ENCODE results near the gene PDZK1IP1. TPM values are rescaled to one million over a fixed set of nuclear protein-coding genes. Genes with fewer than 3 reads are reported as not detected.
"Not testable (repeated sequence)": the region's sequence is repeated elsewhere in the genome, so short reads cannot be mapped to it uniquely, and the experiment has no call there.

Gene PDZK1IP1
- total RNA-seq, 1 donor from 2014 or later, result not detected

GRCh38 chr1:47160716-47161115 is 29.1 kb downstream of the PDZK1IP1 start:
- H3K4me3 Mint-ChIP-seq (ENCODE audit: low read depth), result no peak overlapping the region
- no peaks in the 10 kb centered on the region for H3K36me3 Mint-ChIP-seq (ENCODE audit: insufficient read depth)
- peaks cover 18% of the 10 kb centered on the region for H3K9me3 Mint-ChIP-seq (ENCODE audit: low read depth)
- no peaks in the 10 kb centered on the region for H3K4me1 Mint-ChIP-seq (ENCODE audit: low read depth)
- TF ChIP-seq, protein P1, sequence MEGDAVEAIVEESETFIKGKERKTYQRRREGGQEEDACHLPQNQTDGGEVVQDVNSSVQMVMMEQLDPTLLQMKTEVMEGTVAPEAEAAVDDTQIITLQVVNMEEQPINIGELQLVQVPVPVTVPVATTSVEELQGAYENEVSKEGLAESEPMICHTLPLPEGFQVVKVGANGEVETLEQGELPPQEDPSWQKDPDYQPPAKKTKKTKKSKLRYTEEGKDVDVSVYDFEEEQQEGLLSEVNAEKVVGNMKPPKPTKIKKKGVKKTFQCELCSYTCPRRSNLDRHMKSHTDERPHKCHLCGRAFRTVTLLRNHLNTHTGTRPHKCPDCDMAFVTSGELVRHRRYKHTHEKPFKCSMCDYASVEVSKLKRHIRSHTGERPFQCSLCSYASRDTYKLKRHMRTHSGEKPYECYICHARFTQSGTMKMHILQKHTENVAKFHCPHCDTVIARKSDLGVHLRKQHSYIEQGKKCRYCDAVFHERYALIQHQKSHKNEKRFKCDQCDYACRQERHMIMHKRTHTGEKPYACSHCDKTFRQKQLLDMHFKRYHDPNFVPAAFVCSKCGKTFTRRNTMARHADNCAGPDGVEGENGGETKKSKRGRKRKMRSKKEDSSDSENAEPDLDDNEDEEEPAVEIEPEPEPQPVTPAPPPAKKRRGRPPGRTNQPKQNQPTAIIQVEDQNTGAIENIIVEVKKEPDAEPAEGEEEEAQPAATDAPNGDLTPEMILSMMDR (IDR thresholded peaks at IDR 0.05; ENCODE audit: unreplicated experiment), result no peak
- DNase-seq (ENCODE audit: low spot score, unreplicated experiment), result no peak
- no peaks in the 10 kb centered on the region for H3K27me3 Mint-ChIP-seq
- H3K27ac Mint-ChIP-seq, result no peak overlapping the region

DNA sequence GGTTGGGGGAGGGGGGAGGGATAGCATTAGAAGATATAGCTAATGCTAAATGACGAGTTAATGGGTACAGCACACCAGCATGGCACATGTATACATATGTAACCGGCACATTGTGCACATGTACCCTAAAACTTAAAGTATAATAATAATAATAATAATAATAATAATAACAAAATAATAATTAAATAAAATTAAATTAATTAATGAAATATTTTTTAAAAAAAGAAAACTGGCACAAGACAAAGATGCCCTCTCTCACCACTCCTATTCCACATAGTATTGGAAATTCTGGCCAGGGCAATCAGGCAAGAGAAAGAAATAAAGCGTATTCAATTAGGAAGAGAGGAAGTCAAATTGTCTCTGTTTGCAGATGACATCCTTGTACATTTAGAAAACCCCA is 31.9 kb downstream of the PDZK1IP1 start:
- H3K9me3 Mint-ChIP-seq (ENCODE audit: low read depth), result peaks cover 28% of the 10 kb centered on the region
- DNase-seq (ENCODE audit: low spot score, unreplicated experiment); H3K4me3 Mint-ChIP-seq (ENCODE audit: low read depth); H3K27me3 Mint-ChIP-seq; H3K27ac Mint-ChIP-seq; H3K36me3 Mint-ChIP-seq (ENCODE audit: insufficient read depth); H3K4me1 Mint-ChIP-seq (ENCODE audit: low read depth): not testable (repeated sequence)

DNA sequence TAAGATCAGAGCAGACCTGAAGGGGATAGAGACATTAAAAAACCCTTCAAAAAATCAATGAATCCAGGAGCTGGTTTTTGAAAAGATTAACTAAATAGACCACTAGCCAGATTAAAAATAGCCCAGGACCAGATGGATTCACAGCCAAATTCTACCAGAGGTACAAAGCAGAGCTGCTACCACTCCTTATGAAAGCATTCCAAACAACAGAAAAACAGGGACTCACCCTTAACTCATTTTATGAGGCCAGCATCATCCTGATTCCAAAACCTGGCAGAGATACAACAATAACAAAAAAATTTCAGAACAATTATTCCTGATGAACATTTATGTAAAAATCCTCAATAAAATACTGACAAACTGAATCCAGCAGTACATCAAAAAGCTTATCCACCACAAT is 33.4 kb downstream of the PDZK1IP1 start:
- H3K4me1 Mint-ChIP-seq (ENCODE audit: low read depth); H3K27me3 Mint-ChIP-seq; H3K27ac Mint-ChIP-seq; H3K4me3 Mint-ChIP-seq (ENCODE audit: low read depth); H3K36me3 Mint-ChIP-seq (ENCODE audit: insufficient read depth); DNase-seq (ENCODE audit: low spot score, unreplicated experiment): not testable (repeated sequence)
- peaks cover 24% of the 10 kb centered on the region for H3K9me3 Mint-ChIP-seq (ENCODE audit: low read depth)

DNA sequence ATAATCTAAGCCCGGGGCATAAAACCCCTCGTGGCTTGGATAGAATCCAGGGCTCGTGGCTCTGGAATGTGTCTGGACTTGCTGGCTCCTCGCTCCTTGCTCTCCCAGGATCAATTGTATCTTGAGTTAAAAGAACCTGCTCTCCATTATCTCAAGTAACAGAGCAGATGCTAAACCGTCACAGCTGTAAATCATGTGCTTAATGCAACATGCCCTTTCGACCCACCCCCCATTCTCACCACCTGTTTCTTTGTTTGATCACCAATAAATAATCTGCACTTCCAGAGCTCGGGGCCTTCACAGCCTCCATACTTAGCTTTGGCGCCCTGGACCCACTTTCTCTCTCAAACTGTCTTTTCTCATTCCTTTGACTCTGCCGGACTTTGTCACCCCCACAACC is 40.7 kb downstream of the PDZK1IP1 start:
- not testable (repeated sequence) for H3K9me3 Mint-ChIP-seq (ENCODE audit: low read depth); DNase-seq (ENCODE audit: low spot score, unreplicated experiment)
- peaks cover 25% of the 10 kb centered on the region for H3K4me1 Mint-ChIP-seq (ENCODE audit: low read depth)

GRCh38 chr1:47147047-47147785 is 42.6 kb downstream of the PDZK1IP1 start:
- TF ChIP-seq, protein P1 (IDR thresholded peaks at IDR 0.05; ENCODE audit: unreplicated experiment), result peak; percentile 27
- H3K27me3 Mint-ChIP-seq, result peaks cover 3% of the 10 kb centered on the region
- H3K4me3 Mint-ChIP-seq (ENCODE audit: low read depth), result no peak overlapping the region
- H3K4me1 Mint-ChIP-seq (ENCODE audit: low read depth), result peaks cover 25% of the 10 kb centered on the region
- no peak overlapping the region for H3K27ac Mint-ChIP-seq
- no peak for DNase-seq (ENCODE audit: low spot score, unreplicated experiment)
- no peaks in the 10 kb centered on the region for H3K9me3 Mint-ChIP-seq (ENCODE audit: low read depth)
- no peaks in the 10 kb centered on the region for H3K36me3 Mint-ChIP-seq (ENCODE audit: insufficient read depth)

More for the DNA sequence above, 40.7 kb downstream of the PDZK1IP1 start:
- not testable (repeated sequence) for H3K36me3 Mint-ChIP-seq (ENCODE audit: insufficient read depth); H3K4me3 Mint-ChIP-seq (ENCODE audit: low read depth); H3K27me3 Mint-ChIP-seq
- H3K27ac Mint-ChIP-seq, result peak overlapping the region; percentile 19

- not testable (repeated sequence) for H3K27ac Mint-ChIP-seq; H3K27me3 Mint-ChIP-seq; H3K36me3 Mint-ChIP-seq (ENCODE audit: insufficient read depth); DNase-seq (ENCODE audit: low spot score, unreplicated experiment); H3K4me3 Mint-ChIP-seq (ENCODE audit: low read depth); H3K9me3 Mint-ChIP-seq (ENCODE audit: low read depth)
- H3K4me1 Mint-ChIP-seq (ENCODE audit: low read depth), result peaks cover 25% of the 10 kb centered on the region
Observed at GRCh38 chr1:47146495-47146894, 43.3 kb downstream of the PDZK1IP1 start.

DNA sequence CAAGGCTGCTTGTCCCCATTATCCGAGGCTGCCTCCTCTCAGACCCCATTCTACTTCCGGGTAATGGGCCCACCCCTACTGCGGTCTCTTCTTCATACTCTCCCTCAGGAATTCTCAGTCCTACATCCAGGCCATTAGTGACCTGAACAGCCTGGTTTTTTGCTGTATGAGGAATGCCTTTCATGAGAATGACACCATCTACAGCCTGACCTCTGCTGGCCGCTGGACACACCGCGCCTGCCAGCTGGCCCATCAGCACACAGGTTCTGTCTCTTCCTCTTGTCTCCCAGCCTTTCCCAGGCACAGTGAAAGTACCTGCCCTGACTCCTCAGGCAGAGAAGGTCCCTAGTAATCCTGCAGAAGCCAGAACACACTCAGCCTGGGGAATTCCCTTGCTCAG is 46.2 kb downstream of the PDZK1IP1 start:
- H3K4me1 Mint-ChIP-seq (ENCODE audit: low read depth), result peaks cover 13% of the 10 kb centered on the region
- not testable (repeated sequence) for H3K36me3 Mint-ChIP-seq (ENCODE audit: insufficient read depth); H3K4me3 Mint-ChIP-seq (ENCODE audit: low read depth); H3K27me3 Mint-ChIP-seq; H3K9me3 Mint-ChIP-seq (ENCODE audit: low read depth); H3K27ac Mint-ChIP-seq; DNase-seq (ENCODE audit: low spot score, unreplicated experiment)
- TF ChIP-seq, protein P1 (IDR thresholded peaks at IDR 0.05; ENCODE audit: unreplicated experiment), result peak; percentile 47

DNA sequence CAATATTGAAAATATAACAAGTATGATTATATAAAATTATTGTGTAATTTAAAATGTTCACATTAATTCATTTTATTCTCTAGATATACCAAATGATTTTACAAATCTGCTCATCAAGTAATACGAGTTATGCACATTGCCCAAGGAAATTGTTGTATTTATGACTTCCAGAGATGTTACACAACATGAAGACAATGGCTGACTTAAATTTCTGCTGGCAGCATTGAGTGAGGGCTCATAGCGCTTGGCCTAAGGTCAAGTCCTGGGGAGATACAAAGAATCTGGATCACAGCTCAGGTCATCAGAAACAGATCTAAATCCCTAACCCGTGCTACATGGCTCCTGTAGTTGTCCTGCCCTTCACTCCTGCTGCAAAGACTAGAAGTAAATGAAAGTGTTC is 49.5 kb downstream of the PDZK1IP1 start:
- H3K4me1 Mint-ChIP-seq (ENCODE audit: low read depth); DNase-seq (ENCODE audit: low spot score, unreplicated experiment); H3K27me3 Mint-ChIP-seq; H3K36me3 Mint-ChIP-seq (ENCODE audit: insufficient read depth); H3K9me3 Mint-ChIP-seq (ENCODE audit: low read depth); H3K27ac Mint-ChIP-seq; H3K4me3 Mint-ChIP-seq (ENCODE audit: low read depth): not testable (repeated sequence)
